Kidney (tissue), 14 donors: ENCODE results near the gene DDX5. TPM values are rescaled to one million over a fixed set of nuclear protein-coding genes. Genes with fewer than 3 reads are reported as not detected.

Source experiments
- DNase-seq, 5 donors: peaks; one replicate each; pipeline ENCODE4 v3.0.0-alpha.2; 2013 to 2020
- FAIRE-seq: peaks from 2 replicates; lab custom pipeline; 2012; peaks lifted over from hg19 to GRCh38; lab: Jason Lieb, UNC
- H3K27ac ChIP-seq, 2 donors: one replicate each; pipeline ENCODE4 v1.7.0; 2013; ENCODE audit warnings: low read depth in 2 of 2, low read length in 2 of 2, inconsistent platforms in 1 of 2
- H3K27me3 ChIP-seq: one replicate; pipeline ENCODE4 v1.7.1; 2013; ENCODE audit warnings: low read length, inconsistent platforms; ENCODE audit not compliant: control insufficient read depth, insufficient read depth
- H3K36me3 ChIP-seq, 3 donors: one replicate each; pipeline versions ENCODE4 v1.7.0 to v1.7.1; 2013; ENCODE audit warnings: low read length in 3 of 3, control low read depth in 1 of 3, inconsistent platforms in 1 of 3; ENCODE audit not compliant: insufficient read depth in 3 of 3, control insufficient read depth in 2 of 3
- H3K4me1 ChIP-seq, 3 donors: one replicate each; pipeline versions ENCODE4 v1.7.0 to v1.7.1; 2013; ENCODE audit warnings: low read length in 3 of 3, inconsistent platforms in 1 of 3, low read depth in 1 of 3; ENCODE audit not compliant: control insufficient read depth in 2 of 3, insufficient read depth in 2 of 3
- H3K4me3 ChIP-seq, 3 donors: one replicate each; pipeline versions ENCODE4 v1.7.0 to v1.8.1; 2013; ENCODE audit warnings: low read length in 3 of 3, control low read depth in 1 of 3, inconsistent platforms in 1 of 3
- H3K9ac ChIP-seq, 3 donors: one replicate each; pipeline versions ENCODE4 v1.7.0 to v1.7.1; 2013; ENCODE audit warnings: low read length in 3 of 3, control low read depth in 1 of 3, inconsistent platforms in 1 of 3
- H3K9me3 ChIP-seq, 3 donors: one replicate each; pipeline versions ENCODE4 v1.7.0 to v1.7.1; 2013; ENCODE audit warnings: low read length in 3 of 3, control low read depth in 1 of 3, inconsistent platforms in 1 of 3; ENCODE audit not compliant: control insufficient read depth in 2 of 3, insufficient read depth in 1 of 3
- intact Hi-C: fragments of 100-400 bp; cut with DNase I; formaldehyde crosslinking; loops from one replicate; pipeline ENCODE4 v1.11.1; 2022
- microRNA-seq: library from miRNA; unstranded; fragments of <30 nt; microRNA quantifications from one replicate; pipeline ENCODE4 v1.2.0, GENCODE V29; 2020
- polyA plus RNA-seq: library from polyadenylated mRNA; stranded (reverse); fragments of 350-450 nt; fragmentation: Illumina TruSeq; extraction: RNeasy Lipid Tissue Mini Kit (QIAGEN cat#74804); gene quantifications from one replicate; pipeline ENCODE4 v1.2.3, GENCODE V29; 2014; ENCODE audit warnings: low read depth, low replicate concordance; ENCODE audit not compliant: insufficient read depth
- total RNA-seq: library from RNA; stranded (reverse); fragmentation: NEBNext Ultra II Directional; extraction: Animal tissue kit (Norgen Biotek cat#: 25700); gene quantifications from one replicate; pipeline ENCODE4 v1.2.1, GENCODE V29; 2021
- TF ChIP-seq, protein P1 (sequence below): IDR thresholded peaks from 3 replicates; pipeline ENCODE4 v1.5.1; 2012; ENCODE audit warnings: mild to moderate bottlenecking, moderate library complexity, borderline replicate concordance; ENCODE audit not compliant: insufficient read depth; ENCODE audit errors: extremely low read depth
- donor health status: control.
- donor health status: control.
- donor health status: control.
- donor health status: control.
- donor health status: control.
- donor health status: DM: yes; HTN: yes; CAD: no.
- donor health status: Normal renal cell carcinoma (clear cell type).

Gene DDX5
- total and polyA plus RNA-seq, 2 donors from 2014 or later, result 343 to 769 TPM

DNA sequence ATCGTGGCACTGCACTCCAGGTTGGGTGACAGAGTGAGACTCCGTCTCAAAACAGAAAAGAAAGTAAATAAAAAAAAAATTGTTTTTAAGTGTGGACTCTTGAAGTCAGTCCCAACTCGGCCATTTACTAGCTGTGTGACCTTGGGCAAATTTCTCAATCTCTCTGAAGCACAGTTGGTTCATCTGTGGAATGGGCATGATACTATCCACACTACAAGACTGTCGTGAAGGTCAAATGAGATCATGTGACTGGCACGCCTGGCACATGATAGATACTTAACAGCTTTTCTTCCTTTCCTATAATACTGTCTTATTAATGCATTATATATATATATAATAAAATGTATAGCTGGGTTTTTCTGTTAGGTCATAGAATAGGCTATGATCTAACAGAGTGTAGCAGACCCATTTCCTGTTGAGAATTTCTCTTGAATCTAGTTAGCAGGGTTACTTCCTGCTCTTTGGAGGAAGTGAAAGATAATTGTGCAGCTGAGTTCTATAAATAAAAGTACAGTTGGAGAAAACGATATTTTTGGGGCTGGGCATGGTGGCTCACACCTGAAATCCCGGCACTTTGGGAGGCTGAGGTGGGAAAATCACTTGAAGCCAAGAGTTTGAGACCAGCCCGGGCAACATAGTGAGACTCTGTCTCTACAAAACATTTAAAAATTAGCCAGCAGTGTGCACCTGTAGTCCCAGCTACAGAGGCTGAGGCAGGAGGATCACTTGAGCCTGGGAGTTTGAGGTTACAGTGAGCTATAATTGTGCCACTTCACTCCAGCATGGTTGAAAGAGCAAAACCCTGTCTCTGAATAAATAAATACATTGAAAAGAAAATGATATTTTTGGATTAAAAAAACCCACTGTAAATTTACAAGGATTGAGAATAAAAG lies 49.9 kb downstream of the DDX5 start:
- FAIRE-seq, result no peak

GRCh38 chr17:64449545-64449944 lies 56.5 kb downstream of the DDX5 start:
- Histone ChIP-seq H3K4me3 (no peak overlapping the region), H3K27me3 (no peaks in the 10 kb centered on the region), H3K4me1 (no peaks in the 10 kb centered on the region), H3K36me3 (no peaks in the 10 kb centered on the region), H3K27ac (peak overlapping the region in 1 of 2 donors; percentile 32), H3K9ac (no peak overlapping the region), H3K9me3 (no peaks in the 10 kb centered on the region)
- intact Hi-C loops, result no loop called here
- FAIRE-seq (no peak), DNase-seq (no peak)
- TF ChIP-seq, protein P1, sequence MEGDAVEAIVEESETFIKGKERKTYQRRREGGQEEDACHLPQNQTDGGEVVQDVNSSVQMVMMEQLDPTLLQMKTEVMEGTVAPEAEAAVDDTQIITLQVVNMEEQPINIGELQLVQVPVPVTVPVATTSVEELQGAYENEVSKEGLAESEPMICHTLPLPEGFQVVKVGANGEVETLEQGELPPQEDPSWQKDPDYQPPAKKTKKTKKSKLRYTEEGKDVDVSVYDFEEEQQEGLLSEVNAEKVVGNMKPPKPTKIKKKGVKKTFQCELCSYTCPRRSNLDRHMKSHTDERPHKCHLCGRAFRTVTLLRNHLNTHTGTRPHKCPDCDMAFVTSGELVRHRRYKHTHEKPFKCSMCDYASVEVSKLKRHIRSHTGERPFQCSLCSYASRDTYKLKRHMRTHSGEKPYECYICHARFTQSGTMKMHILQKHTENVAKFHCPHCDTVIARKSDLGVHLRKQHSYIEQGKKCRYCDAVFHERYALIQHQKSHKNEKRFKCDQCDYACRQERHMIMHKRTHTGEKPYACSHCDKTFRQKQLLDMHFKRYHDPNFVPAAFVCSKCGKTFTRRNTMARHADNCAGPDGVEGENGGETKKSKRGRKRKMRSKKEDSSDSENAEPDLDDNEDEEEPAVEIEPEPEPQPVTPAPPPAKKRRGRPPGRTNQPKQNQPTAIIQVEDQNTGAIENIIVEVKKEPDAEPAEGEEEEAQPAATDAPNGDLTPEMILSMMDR, result no peak

More for the DNA sequence above, 49.9 kb downstream of the DDX5 start:
- DNase-seq, result no peak
- TF ChIP-seq, protein P1, result no peak
- H3K4me3 ChIP-seq, result no peak overlapping the region
- no peak overlapping the region for H3K9ac ChIP-seq
- H3K27me3 ChIP-seq, result no peaks in the 10 kb centered on the region
- H3K27ac ChIP-seq, result no peak overlapping the region
- H3K9me3 ChIP-seq, result no peaks in the 10 kb centered on the region
- H3K4me1 ChIP-seq, result peaks cover 0 to 2% (median 0%) of the 10 kb centered on the region in 3 donors
- H3K36me3 ChIP-seq, result no peaks in the 10 kb centered on the region
- intact Hi-C loops, result no loop called here

- Histone ChIP-seq H3K4me1 (no peaks in the 10 kb centered on the region), H3K9me3 (no peaks in the 10 kb centered on the region), H3K36me3 (no peaks in the 10 kb centered on the region), H3K9ac (no peak within 1 kb of the TSS), H3K27ac (peak within 1 kb of the TSS in 1 of 2 donors; percentile 32), H3K27me3 (no peaks in the 10 kb centered on the region), H3K4me3 (no peak within 1 kb of the TSS)
- DNase-seq, result no peak
- intact Hi-C loops, result no loop called here
- TF ChIP-seq, protein P1, result no peak
- FAIRE-seq, result no peak
Measured at GRCh38 chr17:64448665-64449512, 57.2 kb downstream of the DDX5 start, which contains the start of gene MILR1. TSS of gene MILR1 (plus strand) at chr17:64449115. CDS start at chr17:64449169, 54 bp downstream.

Small RNA genes lying within 50 kb of the gene (microRNA-seq; reads per million reads assigned to microRNA genes)
- 3.4 reads per million, percentile 2 among the genes with 10 or more reads in this experiment for gene MIR3064
- not detected for gene MIR5047

Other genes starting within 250 kb of the DDX5 start
- 39.1 TPM for gene TEX2, start 243.0 kb downstream of the DDX5 start, total RNA-seq
- gene TEX2, start 243.0 kb downstream of the DDX5 start, polyA plus RNA-seq, result 14.0 TPM
- gene PECAM1, start 115.4 kb downstream of the DDX5 start, total RNA-seq, result 321 TPM
- gene PECAM1, start 115.4 kb downstream of the DDX5 start, polyA plus RNA-seq, result 44.3 TPM
- gene MILR1, start 57.2 kb downstream of the DDX5 start, total RNA-seq, result 17.8 TPM
- 2.2 TPM for gene MILR1, start 57.2 kb downstream of the DDX5 start, polyA plus RNA-seq
- 18.4 TPM for gene POLG2, start 9.2 kb downstream of the DDX5 start, total RNA-seq
- gene POLG2, start 9.2 kb downstream of the DDX5 start, polyA plus RNA-seq, result 9.0 TPM
- 49.3 TPM for gene CEP95, start 688 bp upstream of the DDX5 start, total RNA-seq
- gene CEP95, start 688 bp upstream of the DDX5 start, polyA plus RNA-seq, result 25.3 TPM
- gene SMURF2, start 156.0 kb upstream of the DDX5 start, total RNA-seq, result 27.9 TPM
- gene SMURF2, start 156.0 kb upstream of the DDX5 start, polyA plus RNA-seq, result 7.2 TPM